ENCODE measurements around the gene ATP9A.
"Not testable (repeated sequence)": the region's sequence is repeated elsewhere in the genome, so short reads cannot be mapped to it uniquely, and the experiment has no call there.

Gene ATP9A

DNA sequence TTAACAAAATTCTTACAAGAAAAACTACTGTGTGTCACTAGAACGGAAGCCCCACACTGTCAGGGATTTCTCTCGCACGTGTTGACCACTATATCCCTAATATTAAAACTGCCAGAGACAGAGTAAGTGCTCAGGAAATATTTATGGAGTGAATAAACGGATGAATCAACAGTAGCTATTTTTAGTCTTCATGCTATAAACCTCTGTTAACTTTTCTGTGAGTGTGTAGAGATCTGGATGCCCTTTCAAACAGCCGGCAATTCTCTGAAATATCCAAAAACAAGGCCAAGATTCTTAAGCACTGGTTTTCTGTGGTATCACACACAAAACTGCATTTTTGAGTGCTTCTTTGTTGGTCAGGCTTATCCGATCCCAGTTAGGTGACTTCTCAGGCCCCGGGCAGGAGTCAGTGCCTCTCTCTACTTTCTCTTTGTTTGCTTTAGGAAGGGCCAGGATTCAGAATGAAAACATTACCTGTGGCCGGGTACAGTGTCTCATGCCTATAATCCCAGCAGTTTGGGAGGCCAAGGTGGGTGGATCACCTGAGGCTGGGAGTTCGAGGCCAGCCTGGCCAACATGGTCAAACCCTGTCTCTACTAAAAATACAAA is 15.7 kb downstream of the ATP9A start:
- DNase-seq = peak; percentile 93

DNA sequence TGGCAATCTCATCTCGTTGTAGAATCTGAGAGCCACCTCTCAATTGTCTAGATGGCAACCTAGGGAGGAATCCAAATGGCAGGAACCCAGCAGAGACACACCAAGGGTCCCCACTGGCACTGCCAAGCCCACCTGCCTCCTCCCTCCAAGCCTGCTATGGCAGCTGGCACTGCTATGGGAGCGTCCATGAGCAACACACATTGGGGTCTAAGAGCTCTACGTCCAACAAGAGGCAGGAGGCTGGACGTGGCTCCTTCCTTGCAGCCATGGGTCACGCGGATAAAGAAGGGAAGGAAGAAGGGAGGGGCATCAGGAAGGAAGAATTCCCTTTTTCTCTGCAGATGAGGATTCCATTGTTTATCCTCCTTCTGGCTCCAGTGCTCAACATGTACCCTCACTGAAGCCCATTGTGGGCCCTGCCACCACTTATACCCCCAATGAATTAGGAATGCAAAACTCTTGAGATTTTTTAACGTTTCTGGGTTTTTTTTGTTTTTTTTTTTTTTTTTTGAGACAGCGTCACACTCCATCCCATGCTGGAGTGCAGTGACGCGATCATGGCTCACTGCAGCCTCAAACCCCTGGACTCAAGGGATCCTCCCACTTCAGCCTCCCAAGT is 17.3 kb downstream of the ATP9A start:
- DNase-seq = no peak

DNA sequence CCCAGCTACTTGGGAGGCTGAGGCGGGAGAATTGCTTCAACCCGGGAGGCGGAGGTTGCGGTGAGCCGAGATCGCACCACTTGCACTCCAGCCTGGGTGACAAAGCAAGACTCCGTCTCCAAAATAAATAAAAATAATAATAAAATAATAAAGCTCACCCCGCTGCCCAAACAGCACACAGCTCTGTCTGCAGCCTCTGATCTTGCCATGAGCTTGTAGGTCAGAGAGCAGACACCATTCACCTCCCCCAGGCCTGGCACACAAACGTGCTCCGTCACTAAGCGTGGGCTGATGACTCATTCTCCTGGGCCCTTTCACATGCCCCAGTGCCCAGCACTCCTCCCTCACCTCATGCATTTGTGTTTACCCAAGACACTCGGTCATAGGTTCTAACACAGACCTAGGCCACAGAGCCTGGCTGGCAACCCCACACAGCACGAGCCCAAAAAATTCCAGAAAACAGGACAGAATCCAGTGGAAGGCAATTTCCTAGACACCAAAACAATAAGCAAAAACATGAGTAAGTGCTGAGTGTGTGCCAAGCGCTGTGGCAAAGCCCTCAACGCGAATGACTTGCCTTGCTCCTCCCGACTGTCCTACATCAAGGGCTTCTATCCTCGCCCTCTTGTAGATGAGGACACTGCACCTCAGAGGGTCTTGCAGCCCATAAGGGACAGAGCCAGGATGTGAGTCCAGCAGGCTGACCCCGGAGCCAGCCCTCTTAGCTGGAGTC is 18.0 kb downstream of the ATP9A start:
- DNase-seq = peak; percentile 76

DNA sequence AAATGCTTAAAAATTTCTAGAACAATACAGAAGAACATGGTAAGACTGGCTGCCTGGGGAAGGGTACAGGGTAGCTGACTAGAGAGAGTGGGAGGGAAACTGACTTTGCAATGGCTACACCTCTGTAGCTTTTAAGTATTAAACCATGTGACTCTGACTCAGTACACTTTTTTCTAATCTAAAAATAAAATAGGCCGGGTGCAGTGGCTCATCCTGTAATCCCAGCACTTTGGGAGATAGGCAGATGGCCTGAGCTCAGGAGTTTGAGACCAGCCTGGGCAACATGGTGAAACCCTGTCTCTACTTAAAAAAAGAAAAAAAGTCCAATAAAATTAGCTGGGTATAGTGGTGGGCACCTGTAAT is 18.5 kb downstream of the ATP9A start:
- DNase-seq = peak; percentile 57

DNA sequence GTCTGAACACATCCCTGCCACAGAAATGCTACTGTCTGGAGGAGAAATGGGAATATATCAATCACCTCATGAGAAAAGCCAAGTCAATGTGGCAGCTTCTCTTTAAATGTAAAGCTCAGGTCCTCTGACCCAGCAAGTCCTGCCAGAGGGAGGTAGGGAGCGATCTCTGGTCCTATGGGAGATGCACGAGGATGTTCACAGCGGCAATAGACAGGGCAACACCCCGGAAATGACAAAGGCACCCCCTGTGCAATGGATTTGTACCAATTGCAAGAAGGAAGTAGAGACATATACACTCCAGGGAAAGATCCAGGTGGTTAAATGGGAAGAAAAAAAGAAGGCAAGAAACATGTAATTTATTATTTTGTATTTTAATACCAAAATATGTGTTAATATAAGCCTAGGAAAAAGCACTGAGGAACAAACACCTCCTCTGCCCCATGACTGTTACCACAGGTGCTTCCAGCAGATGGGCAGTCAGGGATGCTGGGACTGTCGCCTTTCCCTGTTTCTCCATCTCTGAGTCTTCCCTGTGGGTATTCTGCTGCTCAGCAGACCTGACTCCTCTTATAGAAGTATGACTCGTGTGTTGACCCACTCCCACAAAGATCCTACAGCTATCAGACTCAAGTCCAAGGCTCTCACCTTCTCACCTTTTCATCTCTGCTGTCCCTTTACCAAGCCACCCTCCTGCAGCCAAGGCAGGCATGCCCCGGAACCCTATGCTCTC is 20.8 kb downstream of the ATP9A start:
- no peak for DNase-seq

DNA sequence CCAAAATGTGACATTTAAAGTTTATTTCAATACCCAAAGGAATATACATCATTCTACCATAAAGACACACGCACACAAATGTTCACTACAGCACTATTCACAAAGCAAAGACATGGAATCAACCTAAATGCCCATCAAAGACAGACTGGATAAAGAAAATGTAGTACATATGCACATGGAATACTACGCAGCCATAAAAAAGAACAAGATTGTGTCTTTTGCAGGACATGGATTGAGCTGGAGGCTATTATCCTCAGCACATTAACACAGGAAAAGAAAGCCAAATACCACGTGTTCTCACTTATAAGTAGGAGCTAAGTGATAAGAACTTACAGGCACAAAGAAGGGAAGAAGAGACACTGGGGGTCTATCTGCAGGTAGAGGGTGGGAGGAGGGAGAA is 22.4 kb downstream of the ATP9A start:
- DNase-seq = no peak

DNA sequence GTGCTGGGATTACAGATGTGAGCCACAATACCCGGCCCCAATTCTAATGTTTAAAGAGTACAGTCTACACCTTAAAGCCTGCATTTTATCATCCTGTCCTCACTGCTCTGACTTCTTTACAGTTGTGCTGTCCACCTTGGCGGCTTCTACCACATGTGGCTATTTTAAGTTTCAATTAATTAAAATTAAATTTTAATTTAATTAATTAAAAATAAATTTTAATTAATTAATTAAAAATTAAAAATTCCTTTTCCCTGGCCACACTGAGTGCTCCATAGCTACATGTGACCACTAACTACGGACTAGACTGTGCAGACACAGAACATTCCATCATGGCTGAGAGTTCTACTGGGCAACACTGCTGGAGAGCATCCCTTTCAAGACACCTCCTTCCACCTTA is 27.4 kb downstream of the ATP9A start:
- no peak for DNase-seq

DNA sequence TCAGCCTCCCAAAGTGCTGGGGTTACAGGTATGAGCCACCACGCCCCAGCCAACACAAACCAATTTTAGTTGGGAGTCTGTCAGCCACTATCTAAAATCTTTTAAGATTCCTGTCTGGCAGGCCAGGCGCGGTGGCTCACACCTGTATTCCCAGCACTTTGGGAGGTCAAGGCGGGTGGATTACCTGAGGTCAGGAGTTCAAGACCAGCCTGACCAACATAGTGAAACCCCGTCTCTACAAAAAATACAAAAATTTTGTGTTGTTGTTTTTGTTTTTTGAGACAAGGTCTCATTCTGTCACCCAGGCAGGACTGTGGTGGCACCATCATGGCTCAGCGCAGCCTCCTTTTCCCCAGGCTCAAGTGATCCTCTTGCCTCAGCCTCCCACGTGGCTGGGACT is 27.9 kb downstream of the ATP9A start:
- DNase-seq = not testable (repeated sequence)

DNA sequence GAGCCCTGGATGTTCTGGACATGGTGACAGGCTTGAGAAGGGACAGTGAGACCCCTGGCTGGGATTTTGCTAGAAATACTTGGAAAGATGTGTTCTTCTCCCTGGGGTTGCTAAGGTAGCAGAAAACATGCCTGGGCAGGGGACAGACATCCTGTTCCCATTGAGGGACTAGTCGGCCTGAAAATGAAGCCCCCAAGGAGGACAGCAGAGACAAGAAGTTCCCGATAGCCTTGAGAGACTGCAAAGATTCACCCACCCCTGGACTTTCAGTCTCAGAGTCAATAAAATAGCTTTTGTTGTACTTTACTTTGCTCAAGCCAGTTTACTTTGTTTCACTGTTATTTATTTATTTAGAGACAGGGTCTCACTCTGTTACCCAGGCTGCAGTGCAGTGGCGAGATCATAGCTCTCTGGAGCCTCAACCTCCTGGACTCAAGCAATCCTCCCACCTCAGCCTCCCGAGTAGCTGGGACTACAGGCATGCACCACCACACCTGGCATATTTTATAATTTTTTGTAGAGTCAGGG is 28.4 kb downstream of the ATP9A start:
- DNase-seq = no peak

DNA sequence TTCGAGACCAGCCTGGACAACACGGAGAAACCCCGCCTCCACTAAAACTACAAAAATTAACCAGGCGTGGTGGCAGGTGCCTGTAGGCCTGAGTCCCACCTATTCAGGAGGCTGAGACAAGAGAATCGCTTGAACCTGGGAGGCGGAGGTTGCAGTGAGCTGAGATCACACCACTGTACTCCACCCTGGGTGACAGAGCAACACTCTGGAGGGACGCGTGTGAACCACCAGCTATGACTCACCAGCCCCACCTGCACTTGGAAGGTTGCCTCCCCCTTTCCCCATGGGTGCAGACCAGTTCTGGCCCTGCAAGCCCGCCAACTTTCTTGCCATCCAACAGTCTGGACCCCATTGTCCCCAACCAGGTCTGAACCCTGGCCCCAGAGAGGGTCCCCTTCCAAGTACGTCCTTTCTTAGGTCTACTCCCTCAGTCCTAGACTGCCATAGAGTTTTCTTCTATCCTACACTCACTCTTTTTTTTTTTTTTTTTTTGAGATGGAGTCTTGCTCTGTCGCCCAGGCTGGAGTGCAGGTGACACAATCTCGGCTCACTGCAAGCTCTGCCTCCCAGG is 29.2 kb downstream of the ATP9A start:
- no peak for DNase-seq

DNA sequence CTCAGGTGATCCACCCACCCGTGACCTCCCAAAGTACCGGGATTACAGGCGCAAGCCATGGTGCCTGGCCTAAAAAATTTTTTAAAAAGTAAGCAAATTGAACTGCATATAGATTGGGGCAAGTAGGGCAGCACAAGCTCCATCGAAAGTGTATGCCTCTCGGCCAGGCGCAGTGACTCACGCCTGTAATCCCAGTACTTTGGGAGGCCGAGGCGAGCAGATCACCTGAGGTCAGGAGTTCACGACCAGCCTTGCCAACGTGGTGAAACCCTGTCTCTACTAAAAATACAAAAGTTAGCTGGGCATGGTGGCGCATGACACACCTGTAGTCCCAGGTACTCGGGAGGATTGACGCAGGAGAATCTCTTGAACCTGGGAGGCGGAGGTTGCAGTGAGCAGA is 29.9 kb downstream of the ATP9A start:
- DNase-seq = not testable (repeated sequence)

DNA sequence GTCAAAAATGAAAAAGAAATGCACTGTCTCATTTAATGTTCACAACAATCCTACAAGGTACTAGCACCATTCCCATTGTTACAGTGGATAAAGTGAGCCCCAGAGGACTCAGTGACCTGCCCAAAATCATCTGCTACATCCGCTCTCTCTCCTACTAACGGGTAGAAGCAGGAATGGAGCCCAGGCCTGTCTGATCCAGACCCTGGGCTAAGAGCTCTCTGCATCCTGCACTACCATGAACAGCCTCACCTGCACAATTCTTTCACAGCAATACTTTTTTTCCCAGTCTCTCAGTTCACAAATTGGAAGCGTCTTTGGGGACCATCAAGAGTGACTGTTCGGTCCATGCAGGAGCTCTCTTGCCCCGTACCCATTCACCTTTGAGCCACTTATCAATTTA is 31.2 kb downstream of the ATP9A start:
- no peak for DNase-seq

DNA sequence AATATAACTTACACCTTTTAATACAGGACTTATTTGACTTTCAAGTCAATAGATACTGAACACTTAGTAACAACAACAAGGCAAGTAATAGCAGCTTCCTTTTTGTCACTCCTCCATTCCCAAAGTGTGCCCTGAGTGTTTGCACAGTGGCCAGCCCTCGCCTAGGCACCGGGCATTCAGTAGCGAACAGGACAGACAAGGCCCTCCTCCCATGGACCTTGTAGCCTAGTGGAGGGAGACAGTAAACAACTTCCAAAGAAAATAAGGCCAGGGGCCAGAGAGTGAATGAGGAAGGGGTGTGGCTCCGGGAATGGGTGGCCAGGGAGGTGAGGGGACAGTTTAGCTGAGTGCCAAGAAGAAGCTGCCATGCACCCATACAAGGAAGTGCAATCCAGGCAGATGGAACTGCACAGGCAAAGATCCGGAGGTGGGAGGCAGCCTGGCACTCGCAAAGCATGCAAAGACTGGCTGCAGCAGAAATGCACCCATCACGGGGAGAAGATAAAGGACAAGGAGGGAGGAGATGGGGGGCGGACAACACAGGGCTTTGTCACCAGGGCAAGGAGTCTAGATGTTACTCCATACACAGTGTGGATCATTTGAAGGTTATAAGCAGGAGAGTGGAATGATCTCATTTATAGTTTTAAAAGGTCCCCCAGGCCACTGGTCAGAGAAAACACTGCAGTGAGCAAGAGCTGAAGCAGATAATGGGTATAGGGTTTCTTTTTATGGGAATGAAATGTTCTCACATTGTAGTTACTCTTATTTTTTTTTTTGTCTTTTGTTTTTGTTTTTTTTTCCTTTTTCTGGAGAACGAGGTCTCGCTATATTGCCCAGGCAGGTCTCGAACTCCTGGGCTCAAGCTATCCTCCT is 32.2 kb downstream of the ATP9A start:
- DNase-seq = no peak

DNA sequence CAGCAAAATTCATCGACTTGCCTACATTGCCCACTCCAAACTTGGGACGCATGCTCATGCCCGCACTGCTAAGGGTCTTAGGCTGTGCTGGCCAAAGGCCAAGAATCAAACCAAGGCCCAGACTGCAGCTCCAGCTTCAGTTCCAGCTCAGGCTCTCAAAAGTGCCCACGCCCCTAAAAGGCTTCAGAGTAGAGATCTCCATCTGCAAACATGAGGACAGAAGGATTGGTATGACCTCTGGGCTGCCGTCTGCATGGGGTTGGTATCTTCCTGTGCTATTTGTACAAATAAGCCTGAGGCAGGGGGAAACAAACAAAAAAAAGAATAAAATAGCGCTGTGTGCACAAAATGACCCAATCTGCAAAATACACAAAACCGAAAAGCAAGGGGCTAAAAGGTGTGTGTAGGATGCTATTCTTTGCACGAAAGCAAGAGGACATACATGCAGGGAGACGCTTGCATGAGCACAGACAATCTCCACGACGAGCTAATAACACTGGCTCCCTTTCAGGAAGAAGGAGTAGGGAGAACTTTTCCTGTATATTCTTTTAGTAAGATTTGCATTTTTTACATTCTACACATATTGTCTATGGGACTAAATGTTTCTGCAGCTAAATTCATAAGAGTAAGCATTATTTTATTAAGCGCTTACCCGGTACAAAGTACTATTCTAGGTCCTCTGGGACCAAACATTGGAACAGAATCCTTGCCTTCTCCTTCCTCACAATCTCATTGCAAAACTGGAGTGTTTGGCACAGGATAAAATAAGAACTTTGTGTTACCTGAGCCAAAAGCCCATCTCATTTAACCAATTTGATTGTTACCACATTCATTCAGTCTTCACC is 33.1 kb downstream of the ATP9A start:
- no peak for DNase-seq

DNA sequence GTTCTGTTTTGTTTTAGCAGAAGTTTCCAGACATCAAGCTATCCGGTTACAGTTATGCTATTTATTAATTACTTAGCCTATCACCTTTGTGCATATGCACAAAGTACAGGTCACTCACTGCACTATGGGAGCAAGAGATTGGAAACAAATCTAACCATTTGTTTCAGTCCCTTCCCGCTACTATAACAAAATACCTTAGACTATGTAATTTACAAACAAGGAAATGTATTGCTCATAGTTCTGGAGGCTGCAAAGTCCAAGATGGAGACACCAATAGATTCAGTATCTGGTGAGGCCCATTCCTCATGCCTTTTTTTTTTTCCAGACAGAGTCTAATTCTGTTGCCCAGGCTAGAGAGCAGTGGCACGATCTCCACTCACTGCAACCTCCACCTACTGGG is 35.1 kb downstream of the ATP9A start:
- no peak for DNase-seq

DNA sequence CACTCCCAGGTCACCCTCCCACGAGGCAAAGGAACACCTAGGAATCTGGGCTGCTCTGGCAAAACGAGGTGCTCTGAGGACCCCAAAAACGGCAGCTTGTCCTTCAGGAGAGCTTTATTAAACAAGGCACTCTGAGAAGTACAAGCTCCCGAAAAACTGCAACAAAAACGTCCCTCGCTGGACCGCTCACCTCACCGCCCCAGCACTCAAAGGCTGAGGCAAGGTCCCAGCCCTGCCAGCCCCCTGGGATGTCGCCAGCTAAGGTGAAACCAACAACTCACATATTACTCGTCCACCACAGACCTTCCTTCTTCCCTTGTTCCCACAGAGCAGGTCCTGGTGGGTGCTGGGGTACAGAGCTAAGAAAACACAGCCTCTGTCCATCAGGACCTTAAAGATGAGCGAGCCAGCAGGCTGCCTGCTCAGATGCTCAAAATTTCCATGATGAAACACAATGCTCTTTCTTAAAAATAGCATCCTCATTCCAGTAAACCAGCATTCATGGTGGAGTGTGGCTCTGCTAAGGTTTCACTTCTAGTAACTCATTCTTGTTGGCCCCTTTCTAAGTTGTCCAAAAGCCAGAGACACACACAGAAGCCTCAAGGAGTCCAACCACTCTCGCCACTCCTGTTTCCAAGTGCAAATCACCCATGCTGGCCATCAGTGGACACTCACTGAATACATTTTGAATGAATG is 35.9 kb downstream of the ATP9A start:
- peak; percentile 58 for DNase-seq

DNA sequence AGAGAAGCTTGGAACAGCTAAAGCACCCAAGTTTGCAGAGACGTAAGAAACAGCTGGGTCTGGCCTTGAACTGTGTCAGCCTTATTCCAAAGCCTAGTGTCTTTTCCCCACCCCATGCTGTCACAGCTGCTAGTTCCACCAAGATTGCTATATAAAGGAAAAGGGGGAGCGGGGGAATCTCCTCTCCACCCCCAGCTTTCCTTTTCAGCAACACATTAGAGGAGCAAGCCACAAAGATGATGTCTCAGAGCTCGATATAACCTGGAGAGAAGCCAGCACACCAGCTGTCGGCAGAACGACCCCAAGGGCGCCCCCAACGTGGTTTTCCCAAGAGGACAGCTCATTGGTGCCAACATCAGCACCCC is 36.5 kb downstream of the ATP9A start:
- peak; percentile 45 for DNase-seq

DNA sequence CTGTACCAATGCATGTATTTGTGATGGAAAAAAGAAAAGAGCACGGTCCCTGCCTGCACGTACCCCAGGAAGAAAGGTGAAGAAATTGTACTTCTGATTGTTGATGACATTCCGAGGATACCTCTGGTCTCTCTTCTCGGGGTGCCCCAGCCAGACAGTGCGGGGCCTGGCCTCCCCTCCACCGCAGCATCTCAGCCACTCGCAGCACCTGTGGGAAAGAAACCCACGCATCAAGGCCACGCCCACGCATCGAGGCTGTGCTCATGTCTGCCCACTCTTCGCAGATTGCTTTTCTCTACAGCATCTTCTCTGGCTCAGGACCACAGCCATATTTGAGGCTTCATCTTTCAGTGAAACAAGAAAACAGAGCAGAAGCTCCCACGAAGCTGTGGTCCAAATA is 38.4 kb downstream of the ATP9A start:
- no peak for DNase-seq

DNA sequence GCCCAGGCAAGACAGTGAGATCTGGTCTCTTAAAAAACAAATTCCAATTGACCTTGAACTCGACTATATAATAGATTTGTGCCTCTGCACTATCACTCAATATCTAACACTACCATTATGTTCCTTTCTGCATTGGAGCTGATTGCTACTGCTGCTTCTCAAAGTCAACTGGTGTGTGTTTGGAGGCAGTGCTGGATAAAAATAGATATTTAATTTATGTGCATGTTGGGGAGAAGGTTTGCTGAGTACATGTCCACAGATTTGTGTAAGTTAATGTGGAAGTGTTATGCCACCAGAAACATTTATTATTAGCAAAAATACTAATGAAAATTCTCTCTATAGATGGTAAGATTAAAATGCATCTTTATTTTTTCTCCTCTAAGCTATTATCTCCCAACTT is 39.5 kb downstream of the ATP9A start:
- DNase-seq = no peak

DNA sequence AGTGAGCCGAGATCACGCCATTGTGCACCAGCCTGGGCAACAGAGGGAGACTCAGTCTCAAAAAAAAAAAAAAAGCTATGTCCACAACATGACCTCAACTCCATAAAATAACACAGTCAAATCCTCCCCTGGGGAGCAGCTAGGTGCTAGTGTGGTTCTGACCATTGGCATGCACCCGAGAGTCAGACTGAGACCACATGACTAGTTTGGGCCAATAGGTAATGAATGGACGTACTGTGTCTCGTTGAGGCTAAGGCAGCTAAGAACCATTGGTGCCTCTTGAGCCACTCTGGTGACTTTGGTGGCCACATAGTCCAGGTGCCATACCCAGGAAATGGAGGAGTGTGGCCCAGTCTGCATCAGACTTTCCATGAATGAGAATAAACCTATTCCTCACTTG is 40.3 kb downstream of the ATP9A start:
- DNase-seq = no peak

Data from fibroblast of skin of right quadriceps (primary cell).